Kidney epithelial cell (primary cell): ENCODE measurements around the gene NRBP1. TPM values are rescaled to one million over a fixed set of nuclear protein-coding genes. Genes with fewer than 3 reads are reported as not detected.

ENCODE experiments used
- DNase-seq: peaks from one replicate; pipeline ENCODE4 v3.0.0-alpha.2; 2010; ENCODE audit warnings: low read depth
- H3K27me3 ChIP-seq: 2 replicates; pipeline ENCODE4 v1.6.0; 2011; ENCODE audit warnings: low read length; ENCODE audit not compliant: control insufficient read depth, insufficient read depth
- H3K36me3 ChIP-seq: 2 replicates; pipeline ENCODE4 v1.5.1; 2011; ENCODE audit warnings: low read length; ENCODE audit not compliant: control insufficient read depth, insufficient read depth
- H3K4me3 ChIP-seq: 2 replicates; pipeline ENCODE4 v1.5.1; 2011; ENCODE audit warnings: low read depth, mild to moderate bottlenecking, control low read depth, low read length
- CTCF ChIP-seq: IDR thresholded peaks from 2 replicates; pipeline ENCODE4 v1.5.1; 2011; ENCODE audit warnings: mild to moderate bottlenecking, moderate library complexity, low read length, control low read depth, inconsistent platforms; ENCODE audit not compliant: insufficient read depth, poor library complexity, severe bottlenecking
- total RNA-seq: library from RNA; depleted of rRNA; stranded (reverse); fragments of >200 nt; gene quantifications from 2 replicates; pipeline ENCODE4 v1.2.3, GENCODE V29; 2015

Gene NRBP1
- total RNA-seq, 1 donor from 2014 or later = 105 TPM

DNA sequence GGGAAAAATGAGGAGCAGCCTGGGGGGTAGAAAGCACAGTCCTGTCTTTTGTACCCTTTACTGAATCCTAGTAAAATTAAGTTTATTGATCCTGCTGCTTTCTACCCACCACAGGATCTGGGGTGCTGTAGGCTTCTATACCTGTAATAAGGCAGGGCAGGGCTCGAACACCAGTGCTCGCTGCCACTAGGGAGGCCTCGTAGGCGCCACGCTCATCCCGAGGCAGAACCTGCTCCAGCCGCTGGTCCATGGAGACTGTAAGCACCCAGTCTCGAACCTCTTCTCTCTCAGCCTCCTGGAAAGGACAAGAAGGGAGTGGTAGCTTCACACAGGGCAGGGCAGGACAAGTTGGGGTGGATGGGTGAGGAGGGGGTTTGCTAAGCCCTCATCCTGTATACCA, 16.7 kb downstream of the NRBP1 start:
- no peaks in the 10 kb centered on the region for H3K27me3 ChIP-seq
- peaks cover 4% of the 10 kb centered on the region for H3K36me3 ChIP-seq
- DNase-seq = no peak
- H3K4me3 ChIP-seq = no peak overlapping the region
- TF ChIP-seq CTCF = no peak

GRCh38 chr2:27445615-27446014, 17.2 kb downstream of the NRBP1 start:
- H3K36me3 ChIP-seq = peaks cover 2% of the 10 kb centered on the region
- H3K27me3 ChIP-seq = no peaks in the 10 kb centered on the region
- TF ChIP-seq CTCF = no peak
- no peak overlapping the region for H3K4me3 ChIP-seq
- no peak for DNase-seq

DNA sequence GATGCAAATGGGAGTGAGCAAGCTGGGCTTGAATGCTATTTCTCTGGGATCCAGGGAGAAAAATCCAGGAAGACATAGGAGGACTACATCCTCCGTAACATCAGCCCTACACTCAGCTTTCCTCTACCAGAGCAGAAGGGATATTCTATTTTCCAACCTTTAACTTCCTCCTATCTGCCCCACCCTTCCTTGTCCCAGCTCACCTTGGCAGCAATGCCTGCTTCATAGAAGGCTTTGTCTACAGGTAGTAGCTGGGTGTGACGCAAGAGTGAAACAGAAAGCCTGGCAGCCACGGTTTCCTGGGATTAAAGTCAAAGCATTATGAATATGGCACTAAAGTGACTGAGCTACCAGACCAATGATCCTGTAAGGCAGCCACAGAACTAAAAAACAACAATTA, 17.6 kb downstream of the NRBP1 start:
- no peak for TF ChIP-seq CTCF
- Histone ChIP-seq H3K4me3 (no peak overlapping the region), H3K36me3 (no peaks in the 10 kb centered on the region), H3K27me3 (no peaks in the 10 kb centered on the region)
- DNase-seq = no peak

DNA sequence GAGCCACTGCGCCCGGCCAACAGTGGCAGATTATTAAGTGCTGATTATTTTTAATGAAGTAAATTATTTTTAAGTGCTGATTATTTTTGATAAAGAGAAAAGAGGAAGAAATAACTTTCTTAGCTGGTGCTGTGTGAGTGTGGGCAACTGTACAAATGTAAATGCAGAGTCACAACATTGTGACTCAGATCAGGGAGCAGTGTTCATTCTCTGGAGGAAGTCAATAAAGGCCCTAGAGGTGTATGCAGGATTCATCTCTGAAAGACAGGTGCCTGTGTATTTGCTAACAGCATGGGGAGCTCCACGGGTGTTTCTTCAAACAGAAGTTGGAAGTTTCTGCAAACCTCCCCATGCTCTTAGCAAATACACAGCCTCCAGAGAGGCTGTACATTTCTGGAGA, 19.9 kb downstream of the NRBP1 start:
- no peak for DNase-seq
- H3K27me3 ChIP-seq = no peaks in the 10 kb centered on the region
- H3K4me3 ChIP-seq = no peak overlapping the region
- TF ChIP-seq CTCF = no peak
- no peaks in the 10 kb centered on the region for H3K36me3 ChIP-seq

DNA sequence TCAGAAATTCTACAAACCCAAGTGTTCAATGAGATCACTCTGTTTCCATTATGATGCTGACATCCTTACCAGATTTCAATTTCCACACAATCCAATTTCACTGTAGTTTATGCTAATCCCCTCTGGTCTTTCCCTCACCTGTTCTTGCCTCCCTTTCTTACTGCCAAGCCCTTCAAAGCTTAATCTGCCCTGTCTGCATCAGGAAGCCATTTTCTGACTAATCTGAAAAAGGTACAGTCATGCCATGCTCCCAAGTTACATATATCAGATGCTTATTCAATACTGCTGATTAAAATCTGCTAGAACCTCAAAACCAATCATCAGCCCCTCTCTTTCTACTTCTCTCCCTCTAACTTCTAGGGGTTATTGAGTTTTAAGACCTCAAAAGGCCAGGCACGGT, 22.7 kb downstream of the NRBP1 start:
- TF ChIP-seq CTCF = no peak
- no peak overlapping the region for H3K4me3 ChIP-seq
- DNase-seq = no peak
- no peaks in the 10 kb centered on the region for H3K27me3 ChIP-seq
- H3K36me3 ChIP-seq = no peaks in the 10 kb centered on the region

DNA sequence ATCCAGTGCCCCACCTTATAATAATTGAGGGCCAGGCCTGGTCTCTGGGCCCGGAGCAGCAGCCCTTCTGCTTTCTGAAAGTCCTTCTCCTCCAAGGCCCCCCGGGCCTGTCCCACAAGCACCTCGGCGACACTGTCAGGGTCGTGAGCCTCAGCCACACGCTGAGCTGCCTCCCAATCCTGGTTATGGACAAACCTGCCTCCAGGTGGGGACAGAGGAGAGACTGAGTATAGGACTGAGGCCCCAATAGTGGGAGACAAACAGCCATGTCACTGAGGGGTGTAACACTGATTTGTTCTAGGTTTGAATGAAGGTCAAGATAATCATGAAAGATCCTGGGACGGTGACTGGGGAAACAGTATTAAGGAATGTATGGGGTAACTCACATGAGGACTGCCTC, 25.5 kb downstream of the NRBP1 start:
- no peaks in the 10 kb centered on the region for H3K27me3 ChIP-seq
- DNase-seq = no peak
- no peak overlapping the region for H3K4me3 ChIP-seq
- peaks cover 3% of the 10 kb centered on the region for H3K36me3 ChIP-seq
- no peak for TF ChIP-seq CTCF
